Effector memory CD4-positive, alpha-beta T cell (primary cell): ENCODE data around the gene TENM4.

Experiments used
- DNase-seq, 3 donors: peaks; one replicate each; pipeline ENCODE4 v3.0.0-alpha.2; 2020
- H3K27ac ChIP-seq: 2 replicates; pipeline ENCODE4 v1.7.0; 2013; ENCODE audit warnings: mild to moderate bottlenecking, low read length, moderate library complexity; ENCODE audit not compliant: insufficient read depth, poor library complexity, severe bottlenecking
- H3K27me3 ChIP-seq: replicated peaks from 2 replicates; pipeline ENCODE4 v1.7.0; 2013; ENCODE audit warnings: mild to moderate bottlenecking, low read length; ENCODE audit not compliant: insufficient read depth, control insufficient read depth, poor library complexity, severe bottlenecking
- H3K36me3 ChIP-seq: 2 replicates; pipeline ENCODE4 v1.7.0; 2013; ENCODE audit warnings: mild to moderate bottlenecking, low read length, moderate library complexity; ENCODE audit not compliant: control insufficient read depth, insufficient read depth
- H3K4me1 ChIP-seq: 2 replicates; pipeline ENCODE4 v1.7.0; 2013; ENCODE audit warnings: low read length, mild to moderate bottlenecking; ENCODE audit not compliant: control insufficient read depth, insufficient read depth, poor library complexity, severe bottlenecking
- H3K4me3 ChIP-seq: 2 replicates; pipeline ENCODE4 v1.7.0; 2013; ENCODE audit warnings: low read length, low read depth, mild to moderate bottlenecking; ENCODE audit not compliant: insufficient read depth, poor library complexity, severe bottlenecking
- H3K9me3 ChIP-seq: 2 replicates; pipeline ENCODE4 v1.7.0; 2013; ENCODE audit warnings: mild to moderate bottlenecking, low read length, moderate library complexity; ENCODE audit not compliant: control insufficient read depth

Gene TENM4

DNA sequence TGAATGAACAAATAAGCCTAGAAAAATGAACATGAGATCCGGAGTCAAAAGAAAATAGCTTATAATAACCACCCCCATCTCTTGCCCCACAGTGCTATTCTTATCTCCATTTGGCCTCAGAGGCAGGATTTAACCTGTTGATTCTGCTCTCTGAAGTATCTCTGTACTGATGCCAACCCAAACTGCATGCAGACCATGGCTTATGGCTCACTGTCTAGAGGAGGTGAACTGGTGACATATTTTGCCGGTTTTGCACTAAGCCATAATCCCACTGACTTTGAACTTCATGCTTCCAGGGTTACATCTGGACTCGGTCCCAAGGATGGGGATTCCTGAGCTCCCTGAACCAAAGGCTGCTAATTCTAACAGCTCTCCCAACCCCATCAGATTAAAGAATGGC, 397.1 kb downstream of the TENM4 start:
- H3K4me1 ChIP-seq: no peaks in the 10 kb centered on the region
- H3K27me3 ChIP-seq: no peaks in the 10 kb centered on the region
- no peak overlapping the region for H3K27ac ChIP-seq
- no peak for DNase-seq
- no peaks in the 10 kb centered on the region for H3K9me3 ChIP-seq
- H3K36me3 ChIP-seq: no peaks in the 10 kb centered on the region
- no peak overlapping the region for H3K4me3 ChIP-seq

DNA sequence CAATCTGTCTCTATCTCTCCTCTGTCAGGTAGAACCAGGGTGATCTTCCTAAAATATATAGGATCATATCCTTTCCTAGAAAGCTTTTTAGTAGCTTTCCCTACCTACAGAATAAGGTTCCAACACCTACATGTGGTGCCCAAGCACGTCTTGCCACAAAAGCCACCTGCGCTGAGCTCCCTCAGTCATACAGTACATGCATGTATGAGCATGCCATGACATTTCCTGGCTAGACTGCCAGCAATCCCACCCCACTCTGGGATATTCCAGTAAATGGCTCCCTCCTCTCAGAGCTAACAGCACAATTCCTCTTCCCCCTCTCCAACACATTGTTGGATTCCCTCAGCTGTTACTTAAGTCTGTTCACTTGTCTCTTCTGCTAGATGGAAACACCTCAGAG, 398.0 kb downstream of the TENM4 start:
- H3K4me1 ChIP-seq: no peaks in the 10 kb centered on the region
- no peaks in the 10 kb centered on the region for H3K9me3 ChIP-seq
- H3K36me3 ChIP-seq: no peaks in the 10 kb centered on the region
- DNase-seq: no peak
- H3K27ac ChIP-seq: no peak overlapping the region
- no peak overlapping the region for H3K4me3 ChIP-seq
- no peaks in the 10 kb centered on the region for H3K27me3 ChIP-seq

DNA sequence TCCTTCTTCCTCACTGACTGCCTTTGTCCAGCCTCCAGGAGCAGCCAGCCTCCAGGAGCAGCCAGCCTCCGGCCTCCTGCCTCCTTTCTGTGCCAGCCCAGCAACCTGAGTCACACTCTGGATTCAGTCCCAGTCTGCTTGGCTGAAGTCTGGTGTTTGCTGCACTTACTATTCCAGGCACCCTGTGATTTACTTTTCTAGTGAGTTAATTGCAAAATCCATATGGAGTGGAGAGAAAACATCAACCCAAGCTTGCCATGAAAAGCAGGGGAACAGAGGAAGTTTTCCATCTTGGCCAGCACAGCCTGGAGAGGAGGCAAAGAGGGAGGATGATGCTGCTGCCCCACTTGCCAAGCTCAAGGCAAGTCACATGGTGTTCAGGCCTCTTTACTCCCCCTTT, 400.5 kb downstream of the TENM4 start:
- no peak overlapping the region for H3K27ac ChIP-seq
- no peaks in the 10 kb centered on the region for H3K9me3 ChIP-seq
- no peak overlapping the region for H3K4me3 ChIP-seq
- no peaks in the 10 kb centered on the region for H3K36me3 ChIP-seq
- H3K4me1 ChIP-seq: no peaks in the 10 kb centered on the region
- H3K27me3 ChIP-seq: no peaks in the 10 kb centered on the region
- DNase-seq: no peak

DNA sequence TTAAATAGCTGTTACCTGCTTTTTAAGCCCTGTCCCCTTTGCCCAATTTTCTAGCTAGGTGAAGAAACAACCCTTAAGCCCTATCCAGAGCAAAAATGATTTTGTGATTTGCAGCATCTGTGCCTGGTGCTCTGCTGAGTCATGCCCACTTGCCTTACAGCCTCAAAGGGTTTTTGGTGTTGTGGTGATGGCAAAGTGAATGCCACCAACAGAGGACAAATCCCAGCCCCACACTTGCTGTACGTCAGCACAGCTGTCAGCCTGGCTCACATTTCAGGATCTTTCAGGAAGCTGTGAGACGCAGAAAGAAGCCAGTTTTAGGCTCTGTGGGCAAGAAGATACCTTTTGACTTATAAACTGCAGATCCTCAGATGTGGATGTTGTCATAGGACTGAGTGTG, 401.7 kb downstream of the TENM4 start:
- Histone ChIP-seq H3K4me1 (no peaks in the 10 kb centered on the region), H3K27ac (no peak overlapping the region), H3K9me3 (no peaks in the 10 kb centered on the region), H3K4me3 (no peak overlapping the region), H3K27me3 (no peaks in the 10 kb centered on the region), H3K36me3 (no peaks in the 10 kb centered on the region)
- DNase-seq: no peak

DNA sequence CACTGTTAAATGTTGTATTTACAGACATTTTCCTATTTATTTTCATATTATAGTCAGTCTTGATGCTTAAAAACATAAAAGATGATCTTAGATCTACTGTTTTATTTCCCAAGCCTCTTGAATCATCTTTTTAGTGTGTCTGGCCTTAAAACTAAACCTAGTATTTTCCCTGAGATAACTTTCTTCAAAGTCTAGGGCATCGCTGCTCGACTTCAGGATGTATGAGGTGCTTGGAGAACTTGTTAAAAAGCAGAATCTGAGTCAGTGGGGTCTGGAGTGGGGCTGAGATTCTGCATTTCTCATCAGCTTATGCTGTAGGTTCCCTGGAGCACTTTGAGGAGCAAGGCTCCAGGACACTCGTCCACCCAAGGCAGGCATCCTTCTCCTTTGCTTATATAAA, 404.9 kb downstream of the TENM4 start:
- H3K4me3 ChIP-seq: no peak overlapping the region
- H3K36me3 ChIP-seq: no peaks in the 10 kb centered on the region
- H3K4me1 ChIP-seq: no peaks in the 10 kb centered on the region
- H3K27me3 ChIP-seq: no peaks in the 10 kb centered on the region
- DNase-seq: no peak
- no peak overlapping the region for H3K27ac ChIP-seq
- no peaks in the 10 kb centered on the region for H3K9me3 ChIP-seq

DNA sequence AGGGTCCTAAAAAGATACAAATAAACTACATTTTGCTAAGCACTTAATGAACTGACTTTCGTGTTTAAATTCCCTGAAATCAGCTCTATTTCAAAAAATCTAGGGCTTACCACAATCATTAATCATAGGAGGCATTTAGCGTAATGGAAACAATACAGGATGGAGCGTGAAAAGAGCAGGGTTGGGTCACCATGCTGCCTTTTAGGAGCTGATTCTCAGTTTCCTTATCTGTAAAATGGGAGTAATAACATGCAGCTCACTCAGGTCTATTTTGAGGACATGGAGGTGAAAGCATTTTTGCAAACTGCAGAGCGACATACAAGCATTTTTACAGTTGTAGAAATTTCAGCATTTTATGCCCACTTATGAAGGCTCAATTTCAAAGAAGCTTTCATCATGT, 407.0 kb downstream of the TENM4 start:
- Histone ChIP-seq H3K4me1 (no peaks in the 10 kb centered on the region), H3K4me3 (no peak overlapping the region), H3K27me3 (no peaks in the 10 kb centered on the region), H3K9me3 (no peaks in the 10 kb centered on the region), H3K36me3 (no peaks in the 10 kb centered on the region), H3K27ac (no peak overlapping the region)
- no peak for DNase-seq

DNA sequence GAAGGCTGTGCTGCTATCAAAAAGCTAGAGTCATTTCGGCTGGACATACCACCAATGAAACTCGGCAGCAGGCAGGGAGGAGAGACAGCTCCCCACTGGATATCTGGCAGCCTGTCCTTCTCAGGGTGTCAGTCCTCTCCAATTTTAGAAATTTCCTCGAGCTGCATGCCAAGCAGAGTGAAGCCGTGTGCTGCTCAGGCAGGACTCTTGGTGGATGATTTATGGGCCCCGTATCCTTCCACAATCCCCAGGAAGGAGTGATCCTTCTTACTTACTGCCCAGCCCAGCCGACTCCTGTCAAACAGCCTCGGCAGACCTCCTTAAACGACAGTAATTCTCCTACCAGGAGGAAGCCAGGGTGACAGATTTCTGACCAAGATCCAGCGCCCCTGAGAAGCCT, 410.4 kb downstream of the TENM4 start:
- Histone ChIP-seq H3K27ac (no peak overlapping the region), H3K36me3 (no peaks in the 10 kb centered on the region), H3K9me3 (no peaks in the 10 kb centered on the region)

DNA sequence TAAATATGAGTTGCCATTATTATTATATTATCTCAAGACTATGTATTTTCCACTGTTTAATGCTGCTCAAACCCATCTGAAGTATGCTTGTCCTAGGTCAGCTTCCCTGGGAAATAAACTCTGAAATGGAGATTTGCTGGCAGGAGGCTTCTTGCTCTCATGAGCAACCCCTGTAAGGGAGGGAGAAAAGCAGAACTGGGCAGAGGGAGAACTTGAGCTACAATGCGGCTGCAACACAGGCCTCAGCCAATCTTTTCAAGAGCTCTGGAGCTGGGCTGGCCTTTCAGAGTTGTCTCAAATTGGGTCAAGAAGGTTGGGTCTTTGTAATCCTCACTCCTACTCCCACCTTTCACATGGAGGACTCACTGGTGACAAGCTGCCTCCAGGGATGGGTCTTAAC, 412.6 kb downstream of the TENM4 start:
- Histone ChIP-seq H3K9me3 (no peaks in the 10 kb centered on the region), H3K27ac (no peak overlapping the region), H3K36me3 (no peaks in the 10 kb centered on the region), H3K4me3 (no peak overlapping the region), H3K4me1 (no peaks in the 10 kb centered on the region), H3K27me3 (no peaks in the 10 kb centered on the region)
- no peak for DNase-seq

More for the DNA sequence above, 410.4 kb downstream of the TENM4 start:
- no peak for DNase-seq
- no peaks in the 10 kb centered on the region for H3K27me3 ChIP-seq
- H3K4me3 ChIP-seq: no peak overlapping the region
- H3K4me1 ChIP-seq: no peaks in the 10 kb centered on the region

DNA sequence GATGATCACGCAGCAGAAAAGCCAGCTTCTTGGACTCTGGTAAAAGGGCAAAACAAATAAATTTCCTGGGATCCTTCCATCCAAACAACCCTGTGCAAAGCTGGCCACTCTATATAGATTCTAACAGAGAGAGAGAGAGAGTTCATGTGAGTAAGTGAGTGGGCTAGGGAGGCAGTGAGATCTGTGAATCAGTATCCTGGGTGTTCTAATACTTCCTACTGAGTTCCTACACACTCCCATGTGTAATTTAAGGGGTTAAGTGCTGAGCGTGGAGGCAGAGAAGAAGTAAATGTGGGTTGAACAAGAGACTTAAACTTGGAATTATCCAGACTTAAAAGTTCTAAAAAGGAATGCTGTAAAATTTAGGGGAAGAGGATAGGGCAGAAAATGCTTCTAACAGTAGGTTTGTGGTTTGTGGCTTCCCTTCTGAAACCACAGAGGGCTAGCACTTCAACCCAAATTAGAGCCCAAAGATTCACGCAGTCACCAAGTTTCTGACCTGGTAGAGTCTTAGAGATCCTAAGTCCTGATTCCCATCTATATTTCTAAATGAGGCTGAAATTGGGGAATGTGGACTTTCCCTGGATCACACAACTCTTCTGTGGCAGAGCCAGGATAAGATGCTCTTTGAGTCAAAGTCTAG, 413.9 kb downstream of the TENM4 start:
- Histone ChIP-seq H3K27me3 (no peaks in the 10 kb centered on the region), H3K4me1 (no peaks in the 10 kb centered on the region)
- no peak for DNase-seq

DNA sequence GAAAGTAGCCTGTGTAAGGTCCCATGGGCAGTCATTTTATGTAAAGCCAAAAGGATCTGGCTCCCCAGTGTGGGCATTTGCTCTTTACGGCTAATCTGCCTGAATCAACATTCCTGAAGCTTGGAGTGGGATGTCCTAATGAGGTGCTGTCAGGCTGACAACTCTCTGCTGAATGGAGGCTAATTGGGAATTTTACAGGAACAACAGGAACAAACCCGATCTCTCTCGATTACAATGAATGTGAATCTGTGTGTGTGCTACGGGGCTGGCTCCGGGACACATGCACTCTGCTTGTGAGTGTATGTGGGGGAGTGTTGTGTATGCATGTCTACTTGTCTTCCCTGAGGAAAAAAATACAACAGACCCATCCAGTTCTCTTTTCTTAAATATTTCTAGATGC, 415.2 kb downstream of the TENM4 start:
- H3K4me3 ChIP-seq: no peak overlapping the region
- H3K4me1 ChIP-seq: no peaks in the 10 kb centered on the region
- no peak for DNase-seq
- H3K27me3 ChIP-seq: no peaks in the 10 kb centered on the region
- H3K9me3 ChIP-seq: no peaks in the 10 kb centered on the region
- H3K36me3 ChIP-seq: no peaks in the 10 kb centered on the region
- H3K27ac ChIP-seq: no peak overlapping the region

More for the DNA sequence above, 413.9 kb downstream of the TENM4 start:
- no peak overlapping the region for H3K27ac ChIP-seq
- no peak overlapping the region for H3K4me3 ChIP-seq
- no peaks in the 10 kb centered on the region for H3K9me3 ChIP-seq
- no peaks in the 10 kb centered on the region for H3K36me3 ChIP-seq
